ENCODE results near the gene CLCN5.

- TF ChIP-seq CTCF (CRISPR knock-in tag; IDR thresholded peaks at IDR 0.05): peak; percentile 75
- no peak for TF ChIP-seq MYPOP (CRISPR knock-in tag; IDR thresholded peaks at IDR 0.05)
Observed at GRCh38 chrX:49915361-49916222, 6.8 kb upstream of the CLCN5 start.
